ENCODE data around the gene RTN4. TPM values are rescaled to one million over a fixed set of nuclear protein-coding genes. Genes with fewer than 3 reads are reported as not detected.

Gene RTN4
- total RNA-seq, 2 experiments from 2014 or later: 86.5 to 90.7 TPM

DNA sequence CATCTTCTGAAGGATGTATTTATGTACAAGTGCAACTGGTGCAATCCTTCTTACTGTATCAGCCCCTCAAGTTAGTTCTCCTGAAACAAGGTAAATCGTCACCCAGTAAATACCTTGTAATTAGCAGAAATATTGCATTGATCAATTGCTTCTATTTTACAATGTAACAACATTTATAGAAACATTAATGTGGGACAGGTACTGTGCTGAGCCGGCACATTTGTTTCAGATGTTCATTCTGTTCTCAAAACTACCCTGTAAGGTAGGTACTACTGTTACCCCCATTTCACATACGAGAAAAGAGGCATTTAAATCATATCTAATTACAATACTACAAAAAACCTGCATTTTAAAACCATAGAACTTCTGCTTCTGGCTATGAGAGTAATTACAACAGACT, 19.5 kb downstream of the RTN4 start:
- peaks cover 7% of the 10 kb centered on the region for H3K36me3 Mint-ChIP-seq
- H3K4me3 Mint-ChIP-seq: no peak overlapping the region
- H3K27me3 Mint-ChIP-seq: no peaks in the 10 kb centered on the region
- H3K4me1 Mint-ChIP-seq: peaks cover 48% of the 10 kb centered on the region
- no peak for DNase-seq
- peaks cover 7% of the 10 kb centered on the region for H3K9me3 Mint-ChIP-seq
- H3K27ac Mint-ChIP-seq: no peak overlapping the region

DNA sequence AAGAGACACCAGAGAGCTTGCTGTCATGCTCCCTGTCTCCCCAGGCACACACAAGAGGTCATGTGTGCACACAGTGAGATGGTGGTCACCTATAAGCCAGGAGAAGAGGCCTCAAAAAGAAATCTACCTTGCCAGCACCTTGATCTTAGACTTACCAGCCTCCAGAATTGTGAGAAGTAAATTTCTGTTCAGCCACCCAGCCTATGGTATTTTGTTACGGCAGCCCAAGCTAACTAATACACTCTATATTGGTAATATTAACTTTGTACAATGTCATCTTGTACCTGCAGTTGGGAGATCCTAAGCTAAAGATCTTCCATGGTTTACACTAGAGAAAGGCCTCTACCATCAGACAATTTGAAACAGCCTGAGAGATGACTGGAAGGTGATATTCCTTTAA, 21.2 kb downstream of the RTN4 start:
- no peak overlapping the region for H3K4me3 Mint-ChIP-seq
- H3K36me3 Mint-ChIP-seq: peaks cover 2% of the 10 kb centered on the region
- no peaks in the 10 kb centered on the region for H3K9me3 Mint-ChIP-seq
- H3K4me1 Mint-ChIP-seq: peaks cover 33% of the 10 kb centered on the region
- DNase-seq: no peak
- no peak overlapping the region for H3K27ac Mint-ChIP-seq
- H3K27me3 Mint-ChIP-seq: no peaks in the 10 kb centered on the region

DNA sequence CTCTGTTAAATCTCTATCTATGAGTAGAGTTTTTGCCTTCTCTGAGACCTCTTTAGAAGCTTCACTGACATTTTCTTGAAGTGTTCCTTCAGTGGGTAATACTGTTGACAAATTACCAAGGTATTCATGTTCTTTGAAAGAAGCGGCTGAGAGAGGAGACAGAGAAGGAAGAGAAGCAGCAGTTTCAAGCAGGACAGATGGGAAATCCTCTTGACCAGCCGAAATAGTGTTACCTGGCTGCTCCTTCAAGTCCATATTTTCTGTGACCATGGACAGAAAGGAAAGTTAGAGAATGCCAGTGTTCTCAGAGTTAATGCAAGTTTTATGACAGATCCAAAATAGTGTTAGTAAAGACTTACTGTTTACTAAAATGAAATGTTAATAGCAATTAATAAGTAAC, 23.0 kb downstream of the RTN4 start:
- H3K9me3 Mint-ChIP-seq: no peaks in the 10 kb centered on the region
- peaks cover 19% of the 10 kb centered on the region for H3K4me1 Mint-ChIP-seq
- H3K36me3 Mint-ChIP-seq: peaks cover 2% of the 10 kb centered on the region
- DNase-seq: no peak
- no peak overlapping the region for H3K27ac Mint-ChIP-seq
- H3K27me3 Mint-ChIP-seq: no peaks in the 10 kb centered on the region
- H3K4me3 Mint-ChIP-seq: no peak overlapping the region

DNA sequence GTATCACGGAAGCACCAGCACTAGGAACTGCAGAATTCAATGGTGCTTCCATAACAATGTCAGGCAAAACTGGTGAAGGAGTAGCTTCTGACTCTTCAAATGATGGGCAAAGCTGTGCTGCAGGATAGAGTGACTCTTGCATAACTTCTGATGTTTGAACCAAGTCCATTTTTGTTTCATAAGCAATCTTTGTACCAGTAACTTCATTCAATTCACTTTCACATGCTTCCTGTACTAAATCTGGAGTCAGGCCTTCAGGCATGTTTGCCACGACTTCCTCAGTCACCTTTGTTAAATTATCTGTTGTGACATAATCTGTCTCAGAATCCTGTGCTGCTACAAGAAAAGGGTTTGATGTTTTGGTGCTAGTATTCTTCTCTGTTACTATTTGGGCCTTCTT, 24.0 kb downstream of the RTN4 start:
- no peak overlapping the region for H3K4me3 Mint-ChIP-seq
- H3K9me3 Mint-ChIP-seq: no peaks in the 10 kb centered on the region
- no peak overlapping the region for H3K27ac Mint-ChIP-seq
- H3K27me3 Mint-ChIP-seq: no peaks in the 10 kb centered on the region
- peaks cover 4% of the 10 kb centered on the region for H3K36me3 Mint-ChIP-seq
- peaks cover 12% of the 10 kb centered on the region for H3K4me1 Mint-ChIP-seq
- no peak for DNase-seq

DNA sequence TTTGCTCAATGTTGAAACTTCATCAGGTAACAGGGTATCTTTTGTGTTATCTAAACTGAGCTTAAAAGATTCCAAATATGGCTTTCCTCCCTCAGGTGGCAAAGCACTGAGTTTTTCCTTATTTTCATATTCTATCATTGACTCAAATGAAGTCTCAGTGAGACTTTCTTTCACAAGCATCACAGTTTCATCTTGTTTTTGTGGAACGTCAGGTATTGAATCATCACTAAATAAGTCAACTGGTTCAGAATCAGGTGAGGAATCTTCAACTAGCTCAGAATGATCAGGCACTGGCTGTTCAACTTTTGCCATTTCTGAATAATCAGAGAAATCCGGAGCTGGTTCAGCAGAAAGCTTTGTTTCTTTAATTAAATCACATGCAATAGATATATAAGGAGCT, 24.6 kb downstream of the RTN4 start:
- no peak for DNase-seq
- Mint-ChIP-seq H3K36me3 (peaks cover 8% of the 10 kb centered on the region), H3K27ac (no peak overlapping the region), H3K9me3 (no peaks in the 10 kb centered on the region), H3K4me3 (no peak overlapping the region), H3K4me1 (peaks cover 7% of the 10 kb centered on the region), H3K27me3 (no peaks in the 10 kb centered on the region)

DNA sequence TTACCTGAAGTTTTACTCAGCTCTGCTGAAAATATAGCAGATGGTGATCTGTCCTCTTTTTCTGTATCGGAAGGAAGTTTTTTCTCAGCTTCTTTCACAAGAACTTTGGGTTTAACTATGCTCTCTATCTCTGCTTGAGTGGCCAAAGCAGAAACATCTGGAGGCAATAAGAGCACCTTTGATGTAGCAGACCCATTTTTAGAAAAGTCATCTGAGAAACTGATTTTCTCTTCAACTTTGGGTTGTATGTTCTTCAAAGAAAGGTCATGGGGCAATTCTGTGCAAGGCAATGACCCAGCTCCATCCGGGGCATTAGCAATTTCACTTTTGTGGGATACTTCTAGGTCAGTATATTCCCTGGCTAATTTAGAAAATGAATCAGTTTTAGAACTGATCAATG, 25.2 kb downstream of the RTN4 start:
- peaks cover 8% of the 10 kb centered on the region for H3K4me1 Mint-ChIP-seq
- no peak overlapping the region for H3K27ac Mint-ChIP-seq
- peaks cover 13% of the 10 kb centered on the region for H3K36me3 Mint-ChIP-seq
- peaks cover 1% of the 10 kb centered on the region for H3K9me3 Mint-ChIP-seq
- DNase-seq: no peak
- no peak overlapping the region for H3K4me3 Mint-ChIP-seq
- H3K27me3 Mint-ChIP-seq: no peaks in the 10 kb centered on the region

DNA sequence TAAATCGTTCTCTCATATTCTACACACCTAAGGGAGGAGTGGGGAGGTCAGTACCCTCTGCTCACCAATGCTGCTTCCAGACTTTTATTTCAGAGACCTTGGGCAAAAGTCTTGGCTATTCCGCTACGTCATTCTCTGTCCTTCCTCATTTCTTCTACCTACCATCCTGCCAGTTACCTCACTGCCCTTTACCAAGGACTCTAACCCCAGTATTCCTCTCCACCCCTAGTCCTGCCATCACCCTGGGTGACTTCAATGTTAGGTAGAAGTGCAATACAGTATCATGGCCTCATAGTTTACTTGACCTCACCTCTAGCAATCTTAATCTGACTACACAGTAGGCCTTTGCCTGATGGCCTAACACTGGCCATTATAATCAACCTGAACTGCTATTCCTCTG, 27.8 kb downstream of the RTN4 start:
- H3K4me1 Mint-ChIP-seq: peaks cover 8% of the 10 kb centered on the region
- peaks cover 28% of the 10 kb centered on the region for H3K36me3 Mint-ChIP-seq
- H3K9me3 Mint-ChIP-seq: peaks cover 5% of the 10 kb centered on the region
- H3K27ac Mint-ChIP-seq: no peak overlapping the region
- H3K4me3 Mint-ChIP-seq: no peak overlapping the region
- H3K27me3 Mint-ChIP-seq: no peaks in the 10 kb centered on the region
- no peak for DNase-seq

DNA sequence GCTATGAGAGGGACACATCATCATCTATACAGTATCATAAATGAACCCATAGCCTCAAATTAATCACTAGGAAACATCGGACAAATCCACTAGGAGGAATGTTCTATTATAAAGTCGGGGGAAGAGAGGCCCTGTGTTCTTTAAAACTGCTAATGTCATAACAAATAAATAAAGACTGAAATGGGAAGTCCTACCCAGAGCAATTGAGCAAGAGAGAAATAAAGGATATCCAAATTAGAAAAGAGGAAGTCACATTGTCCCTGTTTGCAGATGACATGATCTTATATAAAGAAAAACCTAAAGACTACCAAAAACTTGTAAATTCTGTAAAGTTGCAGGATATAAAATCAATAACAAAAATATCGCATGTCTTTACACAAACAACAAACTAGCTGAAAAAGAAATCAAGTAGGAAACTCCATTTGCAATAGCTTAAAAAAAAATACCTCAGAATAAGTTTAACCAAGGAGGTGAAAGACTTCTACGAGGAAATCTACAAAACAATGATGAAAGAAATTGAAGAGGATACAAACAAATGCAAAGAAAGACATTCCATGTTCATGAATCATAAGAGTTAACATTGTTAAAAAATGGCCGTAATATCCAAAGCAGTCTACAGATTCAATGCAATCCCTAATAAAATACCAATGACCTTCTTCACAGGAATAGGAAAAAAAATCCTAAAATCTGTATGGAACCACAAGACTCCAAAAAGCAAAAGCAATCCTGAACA, 30.6 kb downstream of the RTN4 start:
- no peak overlapping the region for H3K27ac Mint-ChIP-seq
- H3K36me3 Mint-ChIP-seq: peaks cover 31% of the 10 kb centered on the region
- no peak overlapping the region for H3K4me3 Mint-ChIP-seq
- peaks cover 12% of the 10 kb centered on the region for H3K4me1 Mint-ChIP-seq
- peaks cover 7% of the 10 kb centered on the region for H3K9me3 Mint-ChIP-seq
- DNase-seq: no peak
- no peaks in the 10 kb centered on the region for H3K27me3 Mint-ChIP-seq

DNA sequence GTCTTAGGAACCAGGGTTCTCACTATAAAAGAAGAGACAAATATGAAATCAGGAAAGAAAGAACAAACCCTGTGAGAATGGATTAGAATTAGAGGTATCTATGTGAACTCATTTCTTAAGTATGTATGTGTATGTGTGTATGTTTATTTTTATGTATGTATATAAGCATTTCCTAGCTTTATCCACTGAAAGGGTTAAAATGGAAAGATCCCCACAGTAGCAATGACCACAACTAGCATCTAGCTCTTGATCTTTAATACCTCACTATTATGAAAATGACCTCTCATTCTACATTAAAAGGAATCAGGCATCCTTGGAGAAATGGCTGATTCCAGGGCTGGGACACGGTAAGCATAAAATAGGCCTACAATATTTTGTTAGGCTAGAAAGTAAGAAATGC, 31.6 kb downstream of the RTN4 start:
- no peak overlapping the region for H3K4me3 Mint-ChIP-seq
- no peak overlapping the region for H3K27ac Mint-ChIP-seq
- H3K4me1 Mint-ChIP-seq: peaks cover 17% of the 10 kb centered on the region
- peaks cover 7% of the 10 kb centered on the region for H3K9me3 Mint-ChIP-seq
- DNase-seq: no peak
- no peaks in the 10 kb centered on the region for H3K27me3 Mint-ChIP-seq
- H3K36me3 Mint-ChIP-seq: peaks cover 31% of the 10 kb centered on the region

DNA sequence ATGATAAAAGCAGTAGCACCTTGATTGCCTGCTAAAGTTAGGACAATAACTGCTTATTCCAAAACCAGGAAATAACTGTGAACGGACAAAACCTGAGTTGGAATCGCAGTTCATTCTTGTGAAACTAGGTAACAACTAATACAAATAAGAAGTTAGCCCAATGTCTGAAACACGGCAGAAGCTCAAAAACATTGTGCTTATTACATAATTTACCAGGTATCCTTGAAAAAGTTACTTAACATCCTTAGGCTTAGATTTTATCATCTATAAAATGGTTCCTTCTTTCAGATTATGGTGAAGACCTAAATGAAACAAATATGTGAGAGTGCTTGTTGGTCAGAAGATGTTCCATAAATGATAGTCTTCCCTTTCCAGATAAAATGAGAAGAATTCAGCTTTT, 32.4 kb downstream of the RTN4 start:
- Mint-ChIP-seq H3K4me1 (peaks cover 24% of the 10 kb centered on the region), H3K27me3 (no peaks in the 10 kb centered on the region), H3K4me3 (no peak overlapping the region), H3K36me3 (peaks cover 31% of the 10 kb centered on the region), H3K9me3 (peaks cover 7% of the 10 kb centered on the region), H3K27ac (no peak overlapping the region)
- DNase-seq: no peak

DNA sequence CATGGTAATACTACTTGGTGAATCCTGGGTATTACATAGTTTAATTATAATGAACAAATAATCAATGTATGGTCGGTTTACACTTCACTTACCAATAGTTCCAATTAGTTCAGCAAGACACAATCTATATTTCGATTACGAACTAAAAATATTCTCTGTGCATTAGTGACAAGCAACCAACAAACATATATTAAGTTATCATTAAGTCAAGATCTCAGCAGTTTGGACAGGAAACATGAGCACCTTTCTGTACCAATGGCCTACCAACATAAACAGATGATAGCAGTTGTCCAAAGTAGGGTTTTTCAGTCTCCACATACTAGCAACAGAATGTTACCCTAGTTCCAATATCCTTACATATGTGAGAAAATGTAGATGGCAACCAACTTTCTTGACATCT, 32.8 kb downstream of the RTN4 start:
- peaks cover 27% of the 10 kb centered on the region for H3K4me1 Mint-ChIP-seq

DNA sequence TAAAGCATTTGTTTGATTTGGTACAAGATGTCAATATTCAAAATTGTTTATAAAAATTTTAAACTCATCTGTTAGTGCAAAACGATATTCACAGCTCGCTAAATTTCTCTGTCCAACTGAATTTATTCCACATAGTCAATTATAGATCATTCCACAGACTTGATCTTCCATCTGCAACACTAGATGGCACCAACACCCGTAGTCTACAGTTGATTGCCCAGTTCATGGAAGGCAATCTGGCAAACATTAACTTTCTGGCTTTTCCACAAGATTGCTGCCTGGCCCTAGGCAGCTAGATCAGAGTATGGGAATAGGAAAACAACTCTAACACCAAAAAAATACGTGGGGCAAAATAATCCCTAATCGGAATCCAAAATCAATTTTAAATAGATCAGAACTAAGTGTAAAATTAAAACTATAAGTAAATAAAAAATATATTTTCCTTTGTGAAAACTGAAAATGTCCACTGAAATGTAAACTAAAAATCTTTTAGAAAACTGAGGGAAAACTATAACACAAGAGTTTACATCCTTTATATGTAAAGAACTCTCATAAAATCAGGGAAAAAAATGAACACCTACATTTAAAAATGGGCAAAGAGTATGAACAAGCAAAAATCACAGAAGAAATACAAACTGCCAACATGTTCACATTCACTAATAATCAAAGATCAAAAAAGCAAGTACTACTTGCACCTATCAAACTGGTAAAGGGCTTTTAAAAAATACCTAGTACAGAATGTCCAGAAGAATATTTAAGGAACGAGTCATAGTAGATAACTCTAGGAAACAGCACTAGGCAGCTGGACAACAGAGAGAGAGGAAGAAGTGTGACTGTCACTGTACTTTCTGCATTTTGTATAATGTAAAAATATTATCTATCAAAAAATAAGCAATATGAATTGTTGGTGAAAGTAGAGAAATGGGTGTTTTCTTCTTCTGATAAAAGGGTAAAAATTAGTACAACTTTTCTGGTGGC, 35.0 kb downstream of the RTN4 start:
- H3K9me3 Mint-ChIP-seq: peaks cover 7% of the 10 kb centered on the region
- peaks cover 21% of the 10 kb centered on the region for H3K36me3 Mint-ChIP-seq
- H3K4me1 Mint-ChIP-seq: peaks cover 43% of the 10 kb centered on the region
- no peak overlapping the region for H3K4me3 Mint-ChIP-seq
- H3K27me3 Mint-ChIP-seq: no peaks in the 10 kb centered on the region
- DNase-seq: peak; percentile 10
- no peak overlapping the region for H3K27ac Mint-ChIP-seq

More for the DNA sequence above, 32.8 kb downstream of the RTN4 start:
- H3K27me3 Mint-ChIP-seq: no peaks in the 10 kb centered on the region
- no peak for DNase-seq
- H3K9me3 Mint-ChIP-seq: peaks cover 7% of the 10 kb centered on the region
- H3K27ac Mint-ChIP-seq: no peak overlapping the region
- H3K4me3 Mint-ChIP-seq: no peak overlapping the region
- peaks cover 31% of the 10 kb centered on the region for H3K36me3 Mint-ChIP-seq

DNA sequence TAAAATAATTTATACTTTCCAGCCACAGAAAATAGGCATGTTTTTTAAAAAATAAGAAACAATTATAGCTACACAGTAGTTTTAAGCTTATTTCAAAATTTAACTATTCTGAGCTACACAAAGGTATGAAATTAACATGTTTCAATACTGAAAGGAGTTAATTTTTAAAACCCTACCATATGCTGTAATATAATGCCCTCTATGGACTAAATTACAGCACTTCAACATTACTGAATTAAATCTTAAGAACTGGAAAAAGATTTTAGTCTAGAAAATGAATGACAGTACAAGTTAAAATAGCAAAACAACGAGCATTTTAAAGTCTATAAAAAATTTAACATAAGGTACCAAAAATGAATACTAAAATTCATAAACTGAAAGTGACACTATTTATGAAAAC, 36.3 kb downstream of the RTN4 start:
- Mint-ChIP-seq H3K27me3 (no peaks in the 10 kb centered on the region), H3K4me3 (no peak overlapping the region), H3K27ac (no peak overlapping the region), H3K4me1 (peaks cover 47% of the 10 kb centered on the region), H3K9me3 (peaks cover 2% of the 10 kb centered on the region), H3K36me3 (peaks cover 8% of the 10 kb centered on the region)
- no peak for DNase-seq

DNA sequence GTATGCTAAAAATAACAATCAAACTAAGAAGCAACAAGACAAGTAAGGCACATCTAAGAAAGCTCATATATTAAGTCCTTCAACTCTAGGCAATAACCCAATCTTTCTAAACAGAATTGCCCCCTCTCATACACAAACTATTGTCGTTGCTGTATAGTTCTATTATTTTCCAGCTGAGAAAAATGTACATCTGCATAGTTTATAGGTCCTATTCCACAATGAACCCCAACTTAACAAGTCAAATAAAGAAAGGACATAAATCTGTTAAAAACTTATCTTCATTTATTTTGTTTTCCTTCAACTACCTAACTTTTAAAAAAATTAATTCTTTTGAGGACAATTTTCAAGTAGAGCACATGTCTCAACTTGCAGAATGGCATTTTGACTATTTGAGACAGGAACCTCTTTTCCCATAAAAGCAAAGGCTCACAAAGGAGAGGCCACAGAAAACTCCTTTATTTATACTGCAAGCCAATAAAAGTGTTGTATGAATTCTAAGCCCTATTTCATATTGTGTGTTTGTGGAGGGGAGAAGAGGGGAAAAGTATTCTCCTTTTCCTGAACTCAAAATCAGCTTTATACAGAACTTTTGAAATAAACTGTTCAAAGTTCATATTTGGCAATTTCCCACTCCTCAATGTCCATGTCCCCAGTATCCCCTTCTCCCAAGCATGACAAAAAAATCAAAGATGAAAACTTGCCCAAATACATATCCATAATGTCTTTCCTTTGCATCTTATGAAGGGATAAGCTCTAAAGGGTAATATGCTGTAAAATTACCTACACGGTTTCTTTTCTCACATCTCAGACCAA, 37.4 kb downstream of the RTN4 start:
- no peaks in the 10 kb centered on the region for H3K27me3 Mint-ChIP-seq
- no peak for DNase-seq
- H3K27ac Mint-ChIP-seq: no peak overlapping the region
- H3K4me3 Mint-ChIP-seq: no peak overlapping the region
- H3K4me1 Mint-ChIP-seq: peaks cover 48% of the 10 kb centered on the region
- peaks cover 2% of the 10 kb centered on the region for H3K9me3 Mint-ChIP-seq
- H3K36me3 Mint-ChIP-seq: peaks cover 4% of the 10 kb centered on the region

All from activated naive CD8-positive, alpha-beta T cell treated with anti-CD3 and anti-CD28 coated beads for 36 hours (primary cell).